NAMALWA (cell line): ENCODE results near the gene SDCCAG8.

ENCODE experiments used
- DNase-seq: peaks from one replicate; pipeline ENCODE4 v3.0.0-alpha.2; 2015; ENCODE audit warnings: low spot score

Gene SDCCAG8

DNA sequence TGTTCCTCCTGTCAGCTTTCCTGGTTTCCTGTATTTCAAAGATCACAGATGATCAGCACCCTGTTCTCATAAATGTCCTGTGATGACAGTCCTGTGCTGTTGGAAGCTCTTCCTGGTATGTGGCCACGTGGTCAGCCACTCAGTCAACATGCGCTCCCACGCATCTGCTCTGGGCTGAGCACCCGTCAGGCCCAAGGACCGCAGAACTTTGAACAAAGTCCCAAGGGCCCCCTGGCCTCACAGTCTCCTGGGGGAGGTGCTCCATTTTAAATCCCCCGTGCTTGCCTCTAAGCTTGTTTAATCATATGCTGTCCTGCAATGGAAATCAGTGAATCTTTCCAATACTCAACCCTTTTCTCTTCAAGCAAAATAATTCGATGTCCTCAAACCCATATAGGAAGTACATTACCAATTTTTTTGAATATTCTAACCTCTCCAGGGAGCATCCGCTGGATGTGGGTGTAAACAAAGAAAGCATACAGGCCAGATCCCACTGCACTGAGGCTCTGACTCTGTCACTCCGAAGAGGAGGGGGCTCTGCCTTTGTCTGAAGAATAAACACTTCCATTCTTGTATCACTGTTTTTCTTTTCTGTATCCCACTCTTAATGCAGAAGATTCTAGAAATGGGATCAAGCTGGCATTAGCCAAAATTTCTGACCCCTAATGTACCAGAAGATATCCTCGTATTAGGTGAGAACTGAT, 250.3 kb downstream of the SDCCAG8 start:
- no peak for DNase-seq

- no peak for DNase-seq
Measured at GRCh38 chr1:243507001-243507671, 251.3 kb downstream of the SDCCAG8 start.

GRCh38 chr1:243507672-243508302, 251.9 kb downstream of the SDCCAG8 start:
- no peak for DNase-seq

DNA sequence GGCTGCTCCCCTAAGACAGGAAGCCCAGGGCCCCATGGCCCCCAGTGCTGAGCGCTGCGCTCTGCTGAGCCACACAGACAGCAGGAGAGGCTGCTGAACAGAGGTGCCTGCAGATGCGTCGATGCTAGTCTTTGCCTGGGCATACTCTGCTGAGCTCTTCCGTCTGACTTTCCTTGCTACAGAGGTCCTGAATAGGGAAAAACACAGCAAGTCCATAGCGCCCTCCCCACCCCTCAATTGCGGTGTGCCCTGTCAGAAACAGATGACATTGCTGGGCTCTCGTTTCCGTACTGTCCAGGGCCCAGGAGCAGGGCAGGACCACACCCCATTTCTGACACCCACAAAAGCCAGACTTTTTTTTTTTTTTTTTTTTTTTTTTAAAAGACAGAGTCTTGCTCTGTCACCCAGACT, 252.5 kb downstream of the SDCCAG8 start:
- DNase-seq, result no peak

GRCh38 chr1:243508943-243509342, 253.1 kb downstream of the SDCCAG8 start:
- DNase-seq, result no peak

- DNase-seq, result no peak
Measured at GRCh38 chr1:243510928-243511327, 255.1 kb downstream of the SDCCAG8 start.

GRCh38 chr1:243513726-243514491, 258.1 kb downstream of the SDCCAG8 start:
- no peak for DNase-seq

DNA sequence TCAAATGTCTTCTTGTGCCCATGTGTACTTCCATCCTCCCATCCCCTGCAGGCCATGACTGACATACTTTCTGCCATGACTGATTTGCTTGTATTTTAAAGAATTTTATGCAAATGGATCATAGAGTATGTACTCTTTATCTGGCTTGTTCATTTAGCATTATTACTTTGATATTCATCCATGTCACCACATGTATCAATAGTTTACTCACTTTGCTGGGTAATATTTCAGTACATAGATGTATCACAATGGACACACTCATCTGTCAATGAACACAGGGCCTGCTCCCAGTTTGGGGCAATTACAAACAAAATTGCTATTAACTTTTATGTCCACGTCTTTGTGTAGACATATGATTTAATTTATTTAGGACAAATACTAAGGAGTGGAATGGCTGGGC, 259.1 kb downstream of the SDCCAG8 start:
- no peak for DNase-seq

DNA sequence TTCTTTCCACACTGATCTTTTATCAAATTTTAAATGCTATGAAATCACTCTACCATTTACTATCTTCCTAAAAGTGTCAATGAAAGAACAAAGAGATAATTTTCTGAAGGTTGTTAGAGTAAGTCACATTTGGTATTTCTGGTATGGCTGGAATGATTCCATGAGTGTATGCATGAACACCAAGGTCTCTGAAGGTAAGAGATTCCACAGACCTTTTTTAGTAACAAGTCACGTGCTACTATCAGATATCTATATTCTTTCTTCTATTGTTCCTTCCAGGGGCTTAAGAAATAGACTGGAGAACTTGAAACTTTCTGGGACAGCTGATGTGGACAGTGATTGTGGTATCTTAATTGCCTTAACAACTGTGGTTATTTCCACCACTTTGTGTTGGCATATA, 265.0 kb downstream of the SDCCAG8 start:
- DNase-seq, result no peak

- no peak for DNase-seq
Measured at GRCh38 chr1:243523766-243524165, 267.9 kb downstream of the SDCCAG8 start.

GRCh38 chr1:243525085-243525487, 269.2 kb downstream of the SDCCAG8 start:
- no peak for DNase-seq

- DNase-seq, result no peak
Measured at GRCh38 chr1:243526180-243526579, 270.3 kb downstream of the SDCCAG8 start.

DNA sequence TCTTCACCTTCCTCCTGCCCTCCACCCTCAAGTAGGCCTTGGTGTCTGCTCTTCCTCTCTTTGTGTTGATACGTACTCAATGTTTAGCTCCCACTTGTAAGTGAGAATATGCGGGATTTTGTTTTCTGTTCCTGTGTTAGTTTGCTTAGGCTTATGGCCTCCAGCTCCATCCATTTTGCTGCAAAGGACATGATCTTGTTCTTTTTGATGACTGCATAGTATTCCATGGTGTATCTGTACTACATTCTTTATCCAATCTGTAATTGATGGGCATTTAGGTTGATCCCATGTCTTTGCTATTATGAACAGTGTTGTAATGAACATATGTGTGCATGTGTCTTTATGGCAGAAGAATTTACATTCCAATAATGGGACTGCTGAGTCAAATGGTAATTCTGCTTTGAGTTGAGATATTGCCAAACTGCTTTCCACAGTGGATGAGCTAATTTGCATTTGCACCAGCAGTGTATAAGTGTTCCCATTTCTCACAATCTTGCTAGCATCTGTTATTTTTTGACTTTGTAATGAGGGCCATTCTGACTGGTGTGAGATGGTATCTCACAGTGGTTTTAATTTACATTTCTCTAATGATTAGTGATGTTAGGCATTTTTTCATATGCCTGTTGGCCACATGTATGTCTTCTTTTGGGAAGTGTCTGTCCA, 272.7 kb downstream of the SDCCAG8 start:
- no peak for DNase-seq

GRCh38 chr1:243529512-243529911, 273.7 kb downstream of the SDCCAG8 start:
- DNase-seq, result no peak

DNA sequence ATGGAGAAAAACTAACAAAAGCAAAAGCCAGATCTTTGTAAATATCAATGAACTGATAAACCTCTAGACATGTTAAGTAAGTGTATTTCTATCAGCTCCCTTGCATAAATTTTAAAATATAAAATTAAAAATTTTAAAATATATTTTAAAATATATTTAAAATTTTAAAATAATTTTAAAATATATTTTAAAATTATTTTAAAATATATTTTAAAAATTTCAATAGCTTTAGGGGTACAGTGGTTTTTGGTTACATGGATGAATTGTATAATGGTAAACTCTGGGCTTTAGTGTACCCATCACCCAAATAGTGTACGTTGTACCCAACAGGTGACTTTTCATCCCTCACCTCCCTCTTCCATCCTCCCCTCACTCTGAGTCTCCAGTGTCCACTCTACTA, 279.2 kb downstream of the SDCCAG8 start:
- no peak for DNase-seq

GRCh38 chr1:243539636-243540035, 283.8 kb downstream of the SDCCAG8 start:
- no peak for DNase-seq

DNA sequence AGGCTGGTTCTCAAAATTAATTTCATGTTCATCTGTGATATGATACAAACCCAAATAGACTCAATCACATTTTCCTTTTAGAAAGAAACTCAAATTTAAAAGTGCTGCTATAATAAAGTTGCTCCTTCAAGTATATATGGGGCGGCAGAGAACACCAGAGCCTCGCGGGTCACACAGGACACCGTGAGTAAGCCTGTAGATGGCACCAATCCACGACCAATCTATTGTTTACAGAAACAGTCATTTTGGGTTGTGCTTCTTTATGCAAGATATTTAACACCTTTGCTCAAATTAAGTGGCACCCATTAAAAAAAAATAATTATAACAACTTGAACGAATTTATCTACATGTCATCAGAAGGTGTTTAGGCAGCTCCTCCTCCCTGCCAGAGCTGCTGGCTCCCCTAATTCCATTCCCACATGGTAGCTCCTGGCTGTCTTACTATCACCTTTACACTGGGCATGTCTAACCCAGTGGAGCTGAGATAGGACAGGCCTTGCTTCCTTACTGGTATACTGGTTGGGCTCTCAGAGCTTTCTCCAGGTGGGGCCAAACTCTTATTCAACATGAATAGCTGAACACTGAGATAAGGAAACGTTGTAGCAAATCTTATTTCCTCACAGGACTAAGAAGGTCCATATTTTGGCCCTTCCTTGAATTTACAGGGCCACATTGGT, 287.0 kb downstream of the SDCCAG8 start:
- DNase-seq, result no peak

DNA sequence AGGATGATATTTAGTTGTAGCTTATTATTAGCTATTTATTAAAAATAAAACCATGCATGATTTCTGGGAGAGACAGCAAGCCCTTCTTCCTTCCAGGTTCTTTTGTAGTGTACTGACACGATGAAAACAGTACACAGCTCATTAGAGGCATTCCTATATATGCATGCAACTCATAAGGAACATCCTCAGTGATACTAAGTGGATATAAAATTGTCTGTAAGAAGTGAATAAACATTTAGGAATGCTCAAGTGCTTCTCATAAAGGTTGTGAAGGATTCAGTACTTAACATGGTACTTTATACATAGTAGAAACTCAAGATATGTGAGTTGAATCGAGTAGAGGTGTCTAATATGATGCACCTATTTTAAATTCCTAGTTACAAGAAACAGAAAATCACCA, 287.7 kb downstream of the SDCCAG8 start:
- no peak for DNase-seq

GRCh38 chr1:243546457-243546856, 290.6 kb downstream of the SDCCAG8 start:
- DNase-seq, result no peak

DNA sequence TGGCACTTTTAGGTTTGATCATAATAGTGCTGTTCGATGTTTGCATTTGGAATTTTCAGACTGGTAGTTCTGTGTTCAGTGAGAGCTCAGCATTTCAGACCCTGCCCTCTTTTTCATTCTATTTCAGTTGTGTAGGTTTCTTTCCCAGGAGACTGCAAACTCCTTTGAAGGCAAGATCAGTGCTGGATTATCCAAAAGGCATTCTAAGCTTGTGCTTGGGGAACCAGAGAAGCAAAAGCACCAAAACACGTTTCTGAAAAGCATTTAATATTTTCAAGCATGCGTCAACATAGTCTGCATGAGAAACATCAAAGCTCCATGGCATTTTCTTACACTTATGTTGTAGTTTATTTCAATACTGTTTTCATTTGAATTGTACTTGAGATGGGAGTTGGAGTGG, 292.1 kb downstream of the SDCCAG8 start:
- no peak for DNase-seq

GRCh38 chr1:243548516-243548915, 292.7 kb downstream of the SDCCAG8 start:
- no peak for DNase-seq

- DNase-seq, result no peak
Measured at GRCh38 chr1:243549108-243549507, 293.3 kb downstream of the SDCCAG8 start.
